GM21737 (cell line): Measurements from ENCODE around the gene KLHL28.
"Not testable (repeated sequence)": the region's sequence is repeated elsewhere in the genome, so short reads cannot be mapped to it uniquely, and the experiment has no call there.

ENCODE experiments used
- ATAC-seq: cut with Tn5 transposase; IDR thresholded peaks from one replicate; pipeline ENCODE4 v1.9.1; 2021; ENCODE audit warnings: mild to moderate bottlenecking, moderate library complexity; ENCODE audit not compliant: unreplicated experiment

Gene KLHL28

DNA sequence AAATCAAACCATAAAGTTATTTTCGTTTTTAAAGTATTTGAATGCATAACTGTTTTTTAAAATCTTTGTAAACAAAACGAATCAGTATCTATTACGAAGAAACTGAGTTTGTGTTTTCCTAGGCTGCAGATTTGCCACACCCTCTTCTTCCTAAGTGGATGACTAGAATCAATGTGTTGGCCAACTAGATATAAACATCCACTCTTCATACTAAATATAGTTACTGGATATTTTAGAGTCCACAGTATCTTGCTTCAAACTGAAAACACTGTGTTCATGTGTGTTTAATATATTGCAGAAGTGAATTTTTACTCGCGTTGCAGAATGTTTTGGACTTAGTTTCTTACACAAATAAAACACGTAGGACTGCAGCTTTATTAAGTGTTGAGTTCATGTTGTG, 63.2 kb downstream of the KLHL28 start:
- no peak for ATAC-seq

DNA sequence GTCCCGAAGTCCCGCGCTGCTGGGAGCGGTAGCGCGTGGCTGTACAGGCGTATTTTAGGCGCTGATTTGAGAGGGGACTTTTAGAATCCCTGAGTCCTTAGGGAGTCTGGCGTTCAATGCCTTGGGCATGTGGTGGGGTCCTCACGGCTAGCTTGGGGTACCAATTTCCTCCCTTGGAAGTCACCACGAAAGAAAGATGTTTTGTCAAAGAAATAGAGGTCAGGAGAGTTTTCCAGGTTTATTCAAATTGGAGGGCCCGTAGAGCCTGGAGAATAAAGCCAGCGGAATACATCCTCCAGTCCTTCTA, 63.9 kb downstream of the KLHL28 start:
- ATAC-seq, result no peak

DNA sequence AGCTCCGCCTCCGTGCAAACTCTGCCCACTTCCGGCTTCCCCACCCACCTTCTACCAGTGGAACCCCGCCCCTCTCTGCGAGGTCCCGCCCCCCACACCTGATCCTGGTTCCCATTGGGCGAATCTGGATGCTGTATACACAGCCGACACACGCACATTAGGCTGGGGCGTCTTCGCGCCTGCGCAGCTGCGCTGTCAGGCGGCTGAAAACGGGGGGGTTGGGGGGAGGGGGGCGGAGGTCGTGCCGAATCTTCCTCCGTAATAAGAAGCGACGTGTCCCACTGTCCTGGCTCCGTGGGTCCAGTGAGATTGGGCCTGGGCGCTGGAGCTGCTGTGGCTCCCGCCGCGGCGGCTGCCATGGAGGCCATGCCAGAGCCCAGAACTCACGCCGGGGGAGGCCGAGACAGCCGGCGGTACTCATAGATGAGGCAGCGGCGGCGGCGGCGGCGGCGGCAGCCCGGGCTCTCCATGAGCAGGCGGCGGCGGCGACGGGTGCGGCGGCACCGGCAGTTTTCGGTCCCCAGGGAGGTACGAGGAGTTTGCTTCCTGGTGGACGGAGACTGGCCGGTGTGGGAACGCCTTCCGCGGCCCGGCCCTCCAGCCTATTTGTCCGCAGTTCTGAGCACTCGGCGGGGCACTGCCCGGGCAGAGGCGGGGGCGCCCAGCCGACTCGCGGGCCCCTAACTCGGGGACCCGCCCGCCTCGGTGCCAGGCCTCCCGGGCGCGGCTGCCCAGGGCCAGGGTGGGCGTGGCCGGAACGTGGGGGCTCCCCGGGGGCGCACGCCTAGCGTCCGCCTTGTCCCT, 64.5 kb downstream of the KLHL28 start:
- ATAC-seq, result peak; percentile 95

DNA sequence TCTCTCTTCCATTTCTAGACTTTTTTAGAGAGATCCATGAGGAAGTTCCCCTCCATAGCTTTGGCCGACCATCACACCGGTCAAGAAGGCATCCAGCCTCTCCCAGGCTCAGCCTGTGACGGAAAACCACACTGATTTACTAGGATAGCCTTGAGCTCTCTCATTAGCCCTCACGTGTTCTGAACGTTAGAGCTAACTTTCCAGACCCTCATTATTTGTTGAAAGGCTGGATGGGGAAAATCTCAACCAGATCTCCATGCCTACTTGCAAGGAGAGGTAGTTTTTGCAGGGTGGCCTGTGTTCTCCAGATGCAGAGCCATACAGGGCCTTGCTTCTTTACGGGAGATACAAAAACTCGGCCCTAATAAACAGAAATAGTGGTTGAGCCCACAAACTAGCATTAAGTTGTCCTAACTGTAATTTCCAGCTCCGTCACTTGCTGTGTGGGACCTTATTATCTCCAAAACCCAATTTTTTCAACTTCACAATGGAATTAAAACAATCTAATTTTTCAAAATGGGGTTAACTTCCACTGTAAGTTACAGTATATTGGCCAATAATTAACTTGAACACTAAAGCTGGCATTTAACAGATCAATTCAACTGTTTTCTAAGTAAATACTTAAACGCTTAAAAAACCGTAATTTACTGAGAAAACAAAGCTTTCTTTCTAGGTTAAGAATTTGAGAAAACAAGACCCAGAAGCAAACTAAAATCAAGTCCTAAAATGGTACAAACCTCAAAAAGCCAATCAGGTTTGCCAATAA, 65.3 kb downstream of the KLHL28 start:
- peak; percentile 0 for ATAC-seq

DNA sequence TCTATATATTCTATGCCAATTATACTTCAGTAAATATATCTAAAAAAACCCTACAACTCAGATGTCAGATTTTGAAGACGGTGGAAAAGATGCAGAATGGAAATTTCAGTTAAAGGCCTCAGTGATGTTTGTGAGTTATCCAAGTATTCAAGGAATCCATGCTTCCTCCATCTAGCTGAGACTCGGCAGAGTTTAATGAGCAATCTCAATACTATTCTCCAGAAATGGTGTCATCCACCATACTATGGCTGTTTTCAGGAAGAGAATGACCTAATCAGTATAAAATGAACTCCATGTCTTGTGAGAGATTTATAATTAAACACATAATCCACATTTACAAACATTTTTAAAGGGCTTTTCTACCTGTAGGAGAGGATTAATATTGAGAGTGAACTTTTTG, 66.0 kb downstream of the KLHL28 start:
- no peak for ATAC-seq

DNA sequence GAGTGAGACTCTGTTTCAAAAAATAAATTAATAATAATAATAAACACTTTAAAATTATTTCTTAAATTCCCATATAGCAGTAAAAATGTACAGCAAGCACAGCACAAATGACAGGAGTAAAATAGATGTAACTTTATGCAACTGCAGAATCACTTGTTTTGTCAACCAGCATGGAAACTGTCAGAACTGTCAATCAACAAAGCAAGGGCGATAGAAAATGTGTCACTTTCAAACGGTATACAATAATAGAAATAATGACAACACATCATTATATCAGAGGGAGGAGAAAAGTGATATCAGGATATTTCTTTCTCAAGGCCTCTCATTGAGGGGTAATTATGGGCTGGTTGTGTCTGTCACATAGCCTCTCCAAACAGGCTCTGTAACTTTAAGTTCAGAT, 68.2 kb downstream of the KLHL28 start:
- ATAC-seq, result no peak

DNA sequence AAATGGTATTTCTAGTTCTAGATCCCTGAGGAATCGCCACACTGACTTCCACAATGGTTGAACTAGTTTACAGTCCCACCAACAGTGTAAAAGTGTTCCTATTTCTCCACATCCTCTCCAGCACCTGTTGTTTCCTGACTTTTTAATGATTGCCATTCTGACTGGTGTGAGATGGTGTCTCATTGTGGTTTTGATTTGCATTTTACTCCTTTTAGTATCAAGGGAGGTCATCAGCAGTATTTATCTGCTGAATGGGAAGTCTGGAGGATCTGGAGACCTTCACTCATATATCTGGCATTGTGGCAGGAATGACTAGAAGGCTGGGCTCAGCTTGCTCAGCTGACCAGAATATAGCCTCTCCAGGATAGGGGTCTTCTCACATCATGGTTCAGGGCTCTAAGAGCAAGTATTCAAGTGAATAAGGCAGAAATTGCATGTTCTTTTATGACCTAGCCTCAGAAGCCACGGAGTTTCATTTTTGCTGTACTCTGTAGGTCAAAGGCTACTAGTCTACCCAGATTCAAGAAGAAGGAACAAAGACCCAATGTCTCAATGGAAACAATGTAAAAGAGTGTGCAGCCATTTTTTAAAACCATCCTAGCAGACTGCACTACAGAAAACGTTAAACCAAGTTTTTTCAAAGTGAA, 69.9 kb downstream of the KLHL28 start:
- not testable (repeated sequence) for ATAC-seq

DNA sequence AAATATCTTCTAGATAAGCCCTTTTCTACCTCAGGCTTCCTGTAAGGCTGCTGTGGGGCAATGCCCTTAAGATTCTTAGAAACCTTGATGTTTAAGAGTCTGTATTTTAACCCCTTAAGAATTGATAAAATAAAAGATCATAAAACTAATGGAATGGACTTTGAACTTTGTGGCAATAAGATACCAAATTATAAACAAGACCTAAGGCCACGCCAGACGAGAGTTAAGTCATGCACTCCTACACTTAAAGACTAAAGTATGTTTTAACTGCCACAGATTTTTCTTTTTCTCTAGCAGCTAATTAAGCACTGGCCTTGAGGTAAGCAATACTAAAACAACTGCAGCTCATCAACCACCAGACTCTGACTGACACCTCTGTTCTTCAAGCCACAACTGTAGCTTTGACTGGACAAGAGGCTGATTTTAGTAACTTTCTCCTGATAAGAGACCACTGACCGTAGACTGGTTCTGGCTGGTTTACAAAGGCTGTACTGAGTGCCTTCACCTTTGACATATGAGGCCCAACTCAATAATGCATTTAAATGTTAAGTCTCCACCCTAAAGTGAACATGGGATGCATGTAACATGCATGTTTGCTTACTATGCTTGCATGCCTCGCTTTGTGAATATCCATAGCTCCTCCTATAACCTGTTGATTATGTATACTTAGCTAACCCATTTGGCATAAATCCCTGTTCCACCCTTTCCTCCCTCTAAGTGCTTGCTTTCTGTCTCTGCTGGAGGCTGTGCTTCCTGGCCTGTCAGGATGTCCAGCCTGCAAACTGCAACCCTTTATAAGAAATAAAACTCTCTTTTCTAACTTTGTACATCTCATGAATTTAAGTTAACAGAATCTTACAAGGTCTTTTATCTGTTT, 71.9 kb downstream of the KLHL28 start:
- no peak for ATAC-seq

DNA sequence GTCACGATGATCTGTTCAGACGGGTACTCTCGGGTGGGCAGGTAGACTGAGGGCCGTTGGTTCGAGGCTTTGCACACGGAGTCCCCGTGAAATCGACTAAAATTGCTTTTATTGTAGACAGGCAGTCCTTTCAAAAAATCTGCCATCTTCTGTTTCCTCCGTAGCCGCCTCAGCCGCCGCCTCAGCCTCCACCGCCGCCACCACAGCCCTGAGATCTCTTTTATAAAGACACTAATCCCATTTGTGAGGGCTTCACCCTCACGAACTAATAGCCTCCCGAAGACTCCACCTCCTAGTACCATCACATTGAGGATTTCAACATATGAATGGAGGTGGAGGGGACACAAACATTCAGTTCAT, 74.2 kb downstream of the KLHL28 start:
- ATAC-seq, result no peak

DNA sequence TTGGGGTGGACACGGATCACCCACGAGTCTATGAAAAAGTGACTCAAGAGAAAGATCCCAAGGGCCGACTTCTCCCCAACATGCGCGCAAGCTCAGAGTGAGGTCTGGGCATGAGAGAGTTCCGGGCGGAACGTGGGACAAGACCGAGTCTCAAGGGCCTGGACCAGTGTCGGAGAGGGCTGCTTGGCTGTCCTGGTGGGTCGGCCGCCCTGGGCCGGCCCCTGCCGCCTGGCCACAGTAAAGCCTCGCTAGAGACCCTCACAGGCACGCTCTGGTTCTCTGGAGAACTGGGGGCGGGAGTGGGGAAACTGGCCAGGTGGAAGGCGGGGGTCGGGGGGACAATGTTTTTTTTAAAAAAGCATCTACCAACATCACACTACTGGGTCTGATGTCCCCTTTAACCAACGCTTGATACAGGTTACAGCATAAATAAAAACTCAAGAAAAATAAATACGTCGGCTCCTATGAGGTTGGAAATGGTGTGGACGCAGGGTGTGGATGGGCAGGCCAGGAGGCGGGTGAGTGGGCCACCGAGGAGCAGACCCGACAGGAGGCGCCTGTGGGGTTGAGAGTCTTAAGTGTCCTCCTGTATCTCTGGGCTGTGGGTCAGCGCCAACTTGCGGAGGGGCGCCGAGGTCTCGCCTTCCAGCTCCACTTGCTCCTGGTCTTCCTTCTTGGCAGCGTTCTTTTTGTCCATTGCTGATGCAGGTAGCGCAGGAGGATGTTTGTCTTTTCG, 74.7 kb downstream of the KLHL28 start:
- ATAC-seq, result no peak

DNA sequence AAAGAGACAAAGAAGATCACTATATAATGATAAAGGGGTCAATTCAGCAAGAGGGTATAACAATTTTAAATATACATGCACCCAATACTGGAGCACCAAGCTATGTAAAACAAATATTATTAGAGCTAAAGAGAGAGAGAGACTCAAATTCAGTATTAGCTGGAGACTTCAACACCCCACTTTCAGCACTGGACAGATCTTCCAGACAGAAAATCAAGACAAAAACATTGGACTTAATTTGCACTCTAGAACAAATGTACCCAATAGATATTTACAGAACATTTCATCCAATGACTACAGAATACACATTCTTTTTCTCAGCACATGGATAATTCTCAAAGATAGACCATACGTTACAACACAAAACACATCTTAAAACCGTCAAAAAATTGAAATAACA, 81.0 kb downstream of the KLHL28 start:
- no peak for ATAC-seq
